Measurements from ENCODE around the gene FAM78A. TPM values are rescaled to one million over a fixed set of nuclear protein-coding genes. Genes with fewer than 3 reads are reported as not detected.

FAM78A gene
- total RNA-seq, 1 donor, result 0.36 TPM

DNA sequence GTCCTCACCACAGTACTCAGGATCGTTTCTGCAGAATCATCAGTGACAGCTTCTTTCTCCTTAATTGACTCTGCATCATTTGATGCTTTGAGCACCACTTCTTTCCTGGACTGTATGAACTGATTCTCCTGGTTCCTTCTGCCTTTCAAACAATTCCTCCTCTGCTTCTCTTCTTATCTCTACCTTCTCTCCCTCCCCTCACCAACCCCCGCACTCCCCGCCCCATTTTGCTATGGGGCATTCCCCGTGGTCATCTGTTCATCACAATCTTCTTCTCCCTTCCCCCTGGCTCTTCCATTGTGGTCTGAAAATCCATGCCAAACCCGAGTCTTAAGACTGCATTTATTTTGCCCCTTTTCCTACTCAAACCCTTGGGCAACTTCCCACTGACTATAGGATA lies 57.9 kb downstream of the FAM78A start:
- no peak for DNase-seq (ENCODE audit: insufficient read length, low spot score, missing footprints)
- TF ChIP-seq, protein P1, sequence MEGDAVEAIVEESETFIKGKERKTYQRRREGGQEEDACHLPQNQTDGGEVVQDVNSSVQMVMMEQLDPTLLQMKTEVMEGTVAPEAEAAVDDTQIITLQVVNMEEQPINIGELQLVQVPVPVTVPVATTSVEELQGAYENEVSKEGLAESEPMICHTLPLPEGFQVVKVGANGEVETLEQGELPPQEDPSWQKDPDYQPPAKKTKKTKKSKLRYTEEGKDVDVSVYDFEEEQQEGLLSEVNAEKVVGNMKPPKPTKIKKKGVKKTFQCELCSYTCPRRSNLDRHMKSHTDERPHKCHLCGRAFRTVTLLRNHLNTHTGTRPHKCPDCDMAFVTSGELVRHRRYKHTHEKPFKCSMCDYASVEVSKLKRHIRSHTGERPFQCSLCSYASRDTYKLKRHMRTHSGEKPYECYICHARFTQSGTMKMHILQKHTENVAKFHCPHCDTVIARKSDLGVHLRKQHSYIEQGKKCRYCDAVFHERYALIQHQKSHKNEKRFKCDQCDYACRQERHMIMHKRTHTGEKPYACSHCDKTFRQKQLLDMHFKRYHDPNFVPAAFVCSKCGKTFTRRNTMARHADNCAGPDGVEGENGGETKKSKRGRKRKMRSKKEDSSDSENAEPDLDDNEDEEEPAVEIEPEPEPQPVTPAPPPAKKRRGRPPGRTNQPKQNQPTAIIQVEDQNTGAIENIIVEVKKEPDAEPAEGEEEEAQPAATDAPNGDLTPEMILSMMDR (IDR thresholded peaks at IDR 0.05; ENCODE audit: extremely low read depth, low read depth, low read length), result no peak
- Histone ChIP-seq H3K4me2 (ENCODE audit: insufficient read depth, low read length) (no peak overlapping the region), H2AFZ (ENCODE audit: low read length) (no peak overlapping the region), H4K20me1 (ENCODE audit: insufficient read depth, low read length) (peaks cover 5% of the 10 kb centered on the region), H3K9me3 (ENCODE audit: low read depth, low read length) (no peaks in the 10 kb centered on the region), H3K79me2 (ENCODE audit: insufficient read depth, low read length) (no peaks in the 10 kb centered on the region), H3K4me3 (ENCODE audit: insufficient read depth, low read length) (no peak overlapping the region), H3K36me3 (ENCODE audit: insufficient read depth, low read length) (peaks cover 3% of the 10 kb centered on the region), H3K4me1 (ENCODE audit: insufficient read depth, low read length) (peaks cover 13% of the 10 kb centered on the region), H3K27me3 (ENCODE audit: insufficient read depth, low read length) (no peaks in the 10 kb centered on the region), H3K27ac (ENCODE audit: low read depth, low read length) (no peak overlapping the region)

DNA sequence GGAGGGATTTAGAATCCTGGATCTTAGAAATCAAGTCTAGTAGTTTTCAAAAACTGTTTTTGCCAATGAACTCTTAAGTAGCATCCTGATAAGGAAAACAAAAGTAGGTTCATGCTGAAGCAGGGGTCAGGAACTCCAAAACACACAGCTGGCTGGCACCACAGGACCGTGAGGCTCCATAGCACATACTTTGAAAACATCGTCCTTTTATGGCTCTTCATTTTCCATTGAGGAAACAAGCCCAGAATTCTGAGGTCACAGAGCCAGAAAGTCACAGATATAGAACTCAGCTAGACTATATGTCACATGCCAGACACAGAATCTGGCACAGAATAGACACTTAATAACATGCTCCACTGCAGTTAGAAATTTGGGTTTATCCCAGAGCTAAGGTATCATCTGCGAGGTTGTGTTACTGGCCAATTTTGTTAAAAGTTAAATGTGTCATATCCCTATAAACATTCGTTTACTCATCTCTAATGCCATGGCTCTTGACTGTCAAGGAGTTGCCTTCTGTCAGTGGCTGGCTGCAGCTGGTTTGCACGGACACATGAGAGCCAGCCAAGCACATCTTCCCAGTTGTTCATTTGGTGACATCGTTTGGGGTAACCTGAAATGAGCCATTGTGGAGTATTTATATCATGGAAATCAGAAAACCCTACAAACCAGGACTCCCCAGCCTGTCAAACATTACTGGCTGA lies 58.8 kb downstream of the FAM78A start:
- Histone ChIP-seq H3K27me3 (ENCODE audit: insufficient read depth, low read length) (no peaks in the 10 kb centered on the region), H2AFZ (ENCODE audit: low read length) (no peak overlapping the region), H3K36me3 (ENCODE audit: insufficient read depth, low read length) (peaks cover 3% of the 10 kb centered on the region), H3K9me3 (ENCODE audit: low read depth, low read length) (no peaks in the 10 kb centered on the region), H4K20me1 (ENCODE audit: insufficient read depth, low read length) (peaks cover 5% of the 10 kb centered on the region), H3K4me1 (ENCODE audit: insufficient read depth, low read length) (peaks cover 15% of the 10 kb centered on the region), H3K79me2 (ENCODE audit: insufficient read depth, low read length) (no peaks in the 10 kb centered on the region), H3K27ac (ENCODE audit: low read depth, low read length) (no peak overlapping the region), H3K4me3 (ENCODE audit: insufficient read depth, low read length) (no peak overlapping the region), H3K4me2 (ENCODE audit: insufficient read depth, low read length) (no peak overlapping the region)
- no peak for DNase-seq (ENCODE audit: insufficient read length, low spot score, missing footprints)
- TF ChIP-seq, protein P1 (IDR thresholded peaks at IDR 0.05; ENCODE audit: extremely low read depth, low read depth, low read length), result no peak

DNA sequence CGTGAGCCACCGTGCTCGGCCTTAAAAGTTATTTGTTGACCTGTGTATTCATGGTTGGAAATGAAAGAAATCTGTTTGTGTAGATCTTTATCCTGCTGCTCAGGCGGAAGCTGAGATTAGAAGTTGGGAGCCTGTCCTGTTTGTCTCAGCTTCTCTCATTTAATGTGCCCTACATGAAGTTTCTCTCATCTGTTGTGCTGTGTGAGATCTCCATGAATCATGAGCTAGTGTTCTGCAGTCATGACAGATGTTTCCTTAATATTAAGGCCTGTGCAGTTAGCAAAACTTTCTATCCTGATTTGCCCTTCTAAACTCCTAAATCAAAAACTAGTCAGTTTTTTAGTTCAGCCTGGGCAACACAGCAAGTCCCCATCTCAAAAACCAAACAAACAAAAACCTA lies 59.5 kb downstream of the FAM78A start:
- Histone ChIP-seq H3K4me2 (ENCODE audit: insufficient read depth, low read length) (no peak overlapping the region), H3K4me3 (ENCODE audit: insufficient read depth, low read length) (no peak overlapping the region), H4K20me1 (ENCODE audit: insufficient read depth, low read length) (peaks cover 5% of the 10 kb centered on the region), H3K36me3 (ENCODE audit: insufficient read depth, low read length) (peaks cover 3% of the 10 kb centered on the region), H3K79me2 (ENCODE audit: insufficient read depth, low read length) (no peaks in the 10 kb centered on the region), H3K27ac (ENCODE audit: low read depth, low read length) (no peak overlapping the region), H2AFZ (ENCODE audit: low read length) (no peak overlapping the region), H3K9me3 (ENCODE audit: low read depth, low read length) (no peaks in the 10 kb centered on the region), H3K4me1 (ENCODE audit: insufficient read depth, low read length) (peaks cover 15% of the 10 kb centered on the region), H3K27me3 (ENCODE audit: insufficient read depth, low read length) (no peaks in the 10 kb centered on the region)
- TF ChIP-seq, protein P1 (IDR thresholded peaks at IDR 0.05; ENCODE audit: extremely low read depth, low read depth, low read length), result no peak
- no peak for DNase-seq (ENCODE audit: insufficient read length, low spot score, missing footprints)

DNA sequence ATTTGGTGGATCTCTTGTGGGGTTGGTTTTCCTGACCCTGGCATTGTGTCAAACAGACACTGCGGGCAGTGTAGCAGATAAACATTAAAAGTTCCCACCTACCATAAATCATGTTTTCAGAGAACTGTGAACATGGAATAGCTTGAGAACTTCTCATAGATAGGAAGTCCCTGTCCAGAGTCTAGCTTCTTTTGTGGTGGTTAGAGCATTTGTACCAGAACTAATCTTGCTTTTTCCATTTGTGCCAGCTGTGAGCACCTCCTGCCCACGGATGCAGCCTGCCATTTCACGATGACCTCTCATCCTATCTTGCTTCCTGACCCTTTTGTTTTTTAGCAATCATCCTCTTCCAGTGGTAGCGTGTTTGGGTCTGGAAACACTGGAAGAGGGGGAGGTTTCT lies 61.4 kb downstream of the FAM78A start:
- H3K27ac ChIP-seq (ENCODE audit: low read depth, low read length), result no peak overlapping the region
- H3K4me2 ChIP-seq (ENCODE audit: insufficient read depth, low read length), result no peak overlapping the region
- H3K4me1 ChIP-seq (ENCODE audit: insufficient read depth, low read length), result peaks cover 15% of the 10 kb centered on the region
- no peak for DNase-seq (ENCODE audit: insufficient read length, low spot score, missing footprints)
- TF ChIP-seq, protein P1 (IDR thresholded peaks at IDR 0.05; ENCODE audit: extremely low read depth, low read depth, low read length), result no peak
- H3K79me2 ChIP-seq (ENCODE audit: insufficient read depth, low read length), result no peaks in the 10 kb centered on the region
- no peaks in the 10 kb centered on the region for H3K9me3 ChIP-seq (ENCODE audit: low read depth, low read length)
- H3K27me3 ChIP-seq (ENCODE audit: insufficient read depth, low read length), result no peaks in the 10 kb centered on the region
- H3K36me3 ChIP-seq (ENCODE audit: insufficient read depth, low read length), result peaks cover 3% of the 10 kb centered on the region
- no peak overlapping the region for H2AFZ ChIP-seq (ENCODE audit: low read length)
- H4K20me1 ChIP-seq (ENCODE audit: insufficient read depth, low read length), result peaks cover 5% of the 10 kb centered on the region
- H3K4me3 ChIP-seq (ENCODE audit: insufficient read depth, low read length), result no peak overlapping the region

All from osteoblast (primary cell).